CD4-positive, alpha-beta memory T cell (primary cell): ENCODE measurements around the gene TTC7B. TPM values are rescaled to one million over a fixed set of nuclear protein-coding genes. Genes with fewer than 3 reads are reported as not detected.
"Not testable (repeated sequence)": the region's sequence is repeated elsewhere in the genome, so short reads cannot be mapped to it uniquely, and the experiment has no call there.

Experiments
- CTCF ChIA-PET: fragments of 350-600 bp; sonication (Branson Sonifier 250); formaldehyde crosslinking; loops from one replicate; lab custom pipeline; 2021; ENCODE audit warnings: inconsistent platforms; ENCODE audit not compliant: partially characterized antibody; lab: Charles Lee
- POLR2A ChIA-PET: fragments of 350-600 bp; sonication (Branson Sonifier 250); formaldehyde crosslinking; loops from one replicate; lab custom pipeline; 2021; ENCODE audit not compliant: partially characterized antibody; lab: Charles Lee
- DNase-seq, 5 donors: peaks; one replicate each; pipeline versions ENCODE4 v3.0.0 to v3.0.0-alpha.2; 2020 to 2022; ENCODE audit warnings: mixed read lengths in 1 of 5
- H3K27ac ChIP-seq: one replicate; pipeline ENCODE4 v1.7.0; 2013; ENCODE audit warnings: low read depth, low read length
- H3K27me3 ChIP-seq: 2 replicates; pipeline ENCODE4 v1.7.0; 2013; ENCODE audit warnings: mild to moderate bottlenecking, low read length, moderate library complexity; ENCODE audit not compliant: insufficient read depth
- H3K36me3 ChIP-seq: 2 replicates; pipeline ENCODE4 v1.7.0; 2013; ENCODE audit warnings: mild to moderate bottlenecking, low read length, moderate library complexity; ENCODE audit not compliant: insufficient read depth
- H3K4me1 ChIP-seq: 2 replicates; pipeline ENCODE4 v1.7.0; 2013; ENCODE audit warnings: mild to moderate bottlenecking, low read length, moderate library complexity; ENCODE audit not compliant: insufficient read depth
- H3K4me3 ChIP-seq, 2 donors: one replicate each; pipeline ENCODE4 v1.7.0; 2013; ENCODE audit warnings: low read length in 2 of 2, mild to moderate bottlenecking in 1 of 2
- H3K9me3 ChIP-seq, 2 donors: one replicate each; pipeline ENCODE4 v1.7.0; 2013; ENCODE audit warnings: low read length in 2 of 2, control low read depth in 1 of 2; ENCODE audit not compliant: control insufficient read depth in 1 of 2
- H3K27ac Mint-ChIP-seq, 7 donors: one replicate each; pipeline ENCODE4 v1.8.0; 2020 to 2021; ENCODE audit warnings: mixed read lengths in 7 of 7, mild to moderate bottlenecking in 6 of 7, inconsistent platforms in 3 of 7, moderate library complexity in 3 of 7
- H3K27me3 Mint-ChIP-seq, 2 donors: one replicate each; pipeline ENCODE4 v1.8.0; 2020 to 2021; ENCODE audit warnings: mixed read lengths in 2 of 2
- H3K36me3 Mint-ChIP-seq, 2 donors: one replicate each; pipeline ENCODE4 v1.8.0; 2020 to 2021; ENCODE audit warnings: mixed read lengths in 2 of 2, inconsistent platforms in 1 of 2, mild to moderate bottlenecking in 1 of 2
- H3K4me1 Mint-ChIP-seq, 4 donors: one replicate each; pipeline ENCODE4 v1.8.0; 2020 to 2021; ENCODE audit warnings: mixed read lengths in 4 of 4, mild to moderate bottlenecking in 1 of 4
- H3K4me3 Mint-ChIP-seq, 8 donors: one replicate each; pipeline ENCODE4 v1.8.0; 2020 to 2021; ENCODE audit warnings: mixed read lengths in 8 of 8, mild to moderate bottlenecking in 7 of 8, moderate library complexity in 6 of 8, inconsistent platforms in 3 of 8
- H3K9me3 Mint-ChIP-seq, 8 donors: one replicate each; pipeline ENCODE4 v1.8.0; 2020 to 2021; ENCODE audit warnings: mixed read lengths in 8 of 8, mild to moderate bottlenecking in 5 of 8, inconsistent platforms in 3 of 8, moderate library complexity in 1 of 8
- intact Hi-C: fragments of 100-400 bp; cut with micrococcal nuclease; formaldehyde crosslinking; loops from one replicate; pipeline ENCODE4 v1.15.1; 2023
- polyA plus RNA-seq, 2 donors: library from polyadenylated mRNA; unstranded; fragments of 300-500 nt; fragmentation: Illumina TruSeq; gene quantifications; one replicate each; pipeline ENCODE4 v1.2.3, GENCODE V29; 2021
- total RNA-seq, 2 experiments: library from RNA; stranded (reverse); gene quantifications; one replicate each; pipeline ENCODE4 v1.2.3, GENCODE V29; 2021

The TTC7B gene
- total and polyA plus RNA-seq, 4 experiments from 2014 or later = 0.30 to 1.9 (median 1.5) TPM; not detected in 1

DNA sequence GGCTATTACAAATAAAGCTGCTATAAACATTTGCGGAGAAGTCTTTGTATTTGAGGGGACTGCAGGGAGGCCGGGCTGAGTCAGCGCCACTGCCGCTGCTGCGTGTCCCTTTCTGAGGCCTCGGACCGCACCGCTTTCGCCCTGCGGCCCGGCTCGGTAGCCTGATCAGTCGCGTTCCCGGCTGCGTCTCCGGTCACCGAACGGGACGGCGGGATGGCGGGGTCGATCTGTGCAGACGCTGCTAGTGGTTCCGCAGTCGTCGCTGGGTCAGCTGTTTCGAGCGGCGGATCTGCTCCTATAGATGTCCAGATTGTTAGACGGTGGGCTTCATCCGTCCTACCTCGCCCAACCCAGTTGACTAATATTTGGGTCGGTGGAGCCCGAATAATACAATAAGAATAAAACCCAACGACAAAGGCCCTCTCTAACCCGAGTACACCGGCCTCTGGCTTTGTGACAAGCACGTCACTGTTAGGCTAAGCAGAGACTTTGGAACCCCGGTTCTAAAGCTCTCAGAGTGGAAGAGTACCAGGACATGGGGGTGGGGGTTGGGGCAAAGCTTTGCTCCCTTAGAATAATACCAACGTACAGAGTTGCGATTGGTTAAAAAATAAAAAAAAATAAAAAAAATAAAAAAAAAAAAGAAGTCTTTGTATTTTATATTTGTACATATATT lies 290.7 kb downstream of the TTC7B start:
- H3K4me3 ChIP-seq, H3K27ac ChIP-seq, H3K27ac Mint-ChIP-seq, H3K4me3 Mint-ChIP-seq, H3K27me3 Mint-ChIP-seq, H3K4me1 Mint-ChIP-seq, H3K36me3 ChIP-seq, H3K9me3 ChIP-seq, DNase-seq, POLR2A ChIA-PET, H3K27me3 ChIP-seq, H3K36me3 Mint-ChIP-seq, H3K4me1 ChIP-seq, CTCF ChIA-PET, intact Hi-C loops: not testable (repeated sequence)
- peaks cover 0 to 17% (median 8%) of the 10 kb centered on the region in 8 donors for H3K9me3 Mint-ChIP-seq

DNA sequence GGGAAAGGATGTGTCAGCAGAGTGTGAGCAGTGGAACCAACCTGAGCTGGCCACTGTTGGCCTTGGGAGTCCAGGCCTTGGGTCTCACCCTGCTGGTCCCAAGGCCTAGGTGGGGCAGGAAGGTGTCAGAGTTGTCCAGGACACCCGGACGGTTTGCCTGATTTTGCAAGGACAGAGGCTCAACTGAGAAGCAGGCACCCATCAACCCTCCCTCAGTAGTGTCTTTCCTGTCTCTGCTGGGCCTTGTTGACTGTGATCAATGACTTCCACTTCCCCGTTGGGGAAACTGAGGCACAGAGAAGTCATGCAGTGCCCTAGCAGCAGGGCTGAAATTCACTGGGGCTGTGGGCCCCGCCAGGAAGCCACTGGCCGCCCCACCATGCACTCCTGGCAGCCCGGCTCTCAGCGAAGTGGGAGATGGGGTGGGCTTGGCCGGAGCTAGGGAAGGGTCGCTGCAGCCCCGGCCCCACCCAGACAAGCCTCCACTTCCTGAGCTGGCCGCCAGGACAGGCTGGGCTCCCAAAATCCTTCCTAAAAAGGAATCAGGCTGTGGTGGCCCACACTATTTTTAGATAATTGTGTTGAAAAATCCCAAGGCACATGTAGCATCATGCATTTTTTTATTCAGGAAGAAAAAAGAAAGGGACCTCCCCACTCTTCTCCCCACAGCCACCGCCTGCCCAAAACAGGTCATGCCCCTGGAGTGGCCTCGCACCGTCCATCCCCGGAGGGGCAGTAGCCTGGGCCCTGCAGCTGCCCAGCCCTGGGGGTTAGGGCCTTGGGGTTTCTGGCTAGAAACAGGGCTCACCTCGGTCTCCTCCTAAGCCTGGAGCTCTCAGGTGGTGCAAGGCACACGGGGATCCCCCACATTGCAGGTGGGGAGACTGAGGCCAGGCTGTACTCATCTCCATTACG lies 292.0 kb downstream of the TTC7B start:
- peaks cover 8 to 11% of the 10 kb centered on the region in 2 donors for H3K27me3 Mint-ChIP-seq
- peaks cover 0 to 17% (median 8%) of the 10 kb centered on the region in 8 donors for H3K9me3 Mint-ChIP-seq
- Histone ChIP-seq H3K27ac (no peak overlapping the region), H3K4me3 (no peak overlapping the region), H3K27me3 (no peaks in the 10 kb centered on the region), H3K36me3 (no peaks in the 10 kb centered on the region), H3K9me3 (peaks cover 0 to 3% of the 10 kb centered on the region in 2 donors), H3K4me1 (no peaks in the 10 kb centered on the region)
- POLR2A ChIA-PET = no interaction called here
- CTCF ChIA-PET = interaction anchor here (1.6 kb wide), 1 partner anchor 226 kb away, joined by 5 read pairs; no protein-coding TSS in a partner anchor
- no peaks in the 10 kb centered on the region for H3K36me3 Mint-ChIP-seq
- no peak for DNase-seq
- intact Hi-C loops = no loop called here
- no peaks in the 10 kb centered on the region for H3K4me1 Mint-ChIP-seq
- no peak overlapping the region for H3K27ac Mint-ChIP-seq
- no peak overlapping the region for H3K4me3 Mint-ChIP-seq

DNA sequence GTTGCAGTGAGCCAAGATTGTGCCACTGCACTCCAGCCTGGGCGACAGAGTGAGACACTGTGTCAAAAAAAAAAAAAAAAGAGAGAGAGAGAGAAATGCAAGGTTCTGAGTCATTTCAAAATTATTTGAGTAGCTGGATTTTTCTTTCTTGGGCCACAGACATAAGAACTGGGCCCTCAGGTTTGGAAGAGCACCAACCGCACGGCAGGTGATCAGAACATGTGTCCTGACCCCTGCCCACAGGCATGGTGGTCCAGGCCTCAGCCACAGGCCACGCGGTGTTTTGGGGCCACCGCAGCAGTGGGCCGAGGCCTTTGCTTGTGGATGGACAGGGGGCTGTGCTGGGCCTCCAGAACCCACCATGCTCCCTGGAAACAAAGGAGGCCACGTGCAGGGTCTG lies 292.7 kb downstream of the TTC7B start:
- intact Hi-C loops = no loop called here
- Histone ChIP-seq H3K36me3 (no peaks in the 10 kb centered on the region), H3K27ac (no peak overlapping the region), H3K9me3 (peaks cover 0 to 3% of the 10 kb centered on the region in 2 donors), H3K4me3 (no peak overlapping the region), H3K4me1 (no peaks in the 10 kb centered on the region), H3K27me3 (no peaks in the 10 kb centered on the region)
- H3K36me3 Mint-ChIP-seq = no peaks in the 10 kb centered on the region
- ChIA-PET POLR2A (no interaction called here), CTCF (interaction anchor here (1.6 kb wide), 1 partner anchor 225 kb away, joined by 5 read pairs; no protein-coding TSS in a partner anchor)
- H3K9me3 Mint-ChIP-seq = peaks cover 0 to 16% (median 8%) of the 10 kb centered on the region in 8 donors
- no peak overlapping the region for H3K27ac Mint-ChIP-seq
- no peaks in the 10 kb centered on the region for H3K4me1 Mint-ChIP-seq
- DNase-seq = no peak
- peaks cover 4 to 8% of the 10 kb centered on the region in 2 donors for H3K27me3 Mint-ChIP-seq
- no peak overlapping the region for H3K4me3 Mint-ChIP-seq

DNA sequence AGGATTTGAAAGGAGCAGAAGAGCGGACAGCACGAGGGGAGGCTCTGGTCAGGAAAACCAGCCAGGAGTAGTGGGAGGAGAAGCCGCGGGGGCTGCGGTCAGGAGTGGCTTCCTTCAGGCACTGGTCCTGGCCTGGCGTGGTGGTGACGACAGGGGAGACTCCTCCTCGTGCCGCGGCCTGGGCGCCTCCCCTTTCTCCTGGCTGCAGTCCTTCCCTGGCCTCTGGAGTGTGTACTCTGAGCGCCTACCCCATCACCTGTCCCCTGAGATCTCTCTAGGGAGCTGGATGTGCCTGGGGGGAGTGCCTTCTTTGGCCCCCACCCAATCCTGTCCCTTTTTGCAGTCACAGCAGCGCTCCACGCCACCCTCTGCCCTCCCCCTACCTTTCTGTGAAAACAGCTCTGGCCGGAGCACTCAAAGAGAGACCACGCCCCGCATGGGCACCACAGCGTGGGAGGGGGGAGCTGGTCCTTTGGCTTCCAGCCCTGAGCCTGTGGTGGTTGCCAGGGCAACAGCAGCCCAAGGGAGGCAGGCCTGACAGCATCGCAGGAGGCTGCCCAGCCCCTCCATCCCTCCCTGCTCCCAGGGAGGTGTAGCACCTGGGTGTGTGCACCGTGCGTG lies 293.5 kb downstream of the TTC7B start:
- Histone ChIP-seq H3K27me3 (no peaks in the 10 kb centered on the region), H3K27ac (no peak overlapping the region), H3K9me3 (peaks cover 0 to 3% of the 10 kb centered on the region in 2 donors), H3K4me3 (no peak overlapping the region), H3K36me3 (no peaks in the 10 kb centered on the region), H3K4me1 (no peaks in the 10 kb centered on the region)
- no peak for DNase-seq
- intact Hi-C loops = no loop called here
- Mint-ChIP-seq H3K27ac (no peak overlapping the region), H3K9me3 (peaks cover 0 to 13% (median 8%) of the 10 kb centered on the region in 8 donors), H3K27me3 (peaks cover 2 to 6% of the 10 kb centered on the region in 2 donors), H3K4me1 (no peaks in the 10 kb centered on the region), H3K36me3 (no peaks in the 10 kb centered on the region), H3K4me3 (no peak overlapping the region)
- CTCF ChIA-PET = interaction anchor here (1.6 kb wide), 1 partner anchor 224 kb away, joined by 5 read pairs; no protein-coding TSS in a partner anchor
- POLR2A ChIA-PET = no interaction called here

DNA sequence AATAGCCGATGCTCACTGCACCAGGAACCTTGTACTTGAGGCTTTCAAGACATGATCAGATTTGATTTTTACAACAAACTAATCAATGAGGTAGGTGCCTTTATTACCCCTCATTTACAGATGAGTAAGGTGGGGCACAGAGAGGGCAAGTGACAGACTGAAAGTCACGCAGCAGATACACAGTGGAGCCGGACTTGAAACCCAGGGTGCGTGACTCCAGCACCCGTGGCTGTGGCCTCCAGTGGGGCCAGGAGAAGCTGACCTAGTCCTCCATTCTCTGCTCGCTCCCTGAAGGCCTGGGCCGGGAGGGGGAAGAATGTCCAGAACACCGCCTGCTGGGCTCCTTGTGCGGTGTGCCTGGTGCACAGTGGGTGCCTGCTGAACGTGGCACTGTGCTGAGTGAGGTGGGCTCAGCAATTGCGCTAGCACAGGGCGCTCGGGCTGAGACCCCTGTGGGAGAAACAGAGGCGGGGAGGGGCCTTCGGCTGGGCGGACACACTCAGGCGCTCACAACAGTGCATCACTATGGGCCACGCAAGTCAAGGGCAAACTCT lies 294.2 kb downstream of the TTC7B start:
- Mint-ChIP-seq H3K27me3 (peaks cover 2 to 5% of the 10 kb centered on the region in 2 donors), H3K9me3 (peaks cover 0 to 10% (median 5%) of the 10 kb centered on the region in 8 donors), H3K4me1 (no peaks in the 10 kb centered on the region), H3K27ac (no peak overlapping the region), H3K4me3 (no peak overlapping the region), H3K36me3 (no peaks in the 10 kb centered on the region)
- no peak overlapping the region for H3K4me3 ChIP-seq
- DNase-seq = no peak
- intact Hi-C loops = no loop called here
- ChIA-PET CTCF (interaction anchor here (0.9 to 2.0 kb wide), 2 partner anchors 9 to 123 kb away, joined by 4 to 7 read pairs; no protein-coding TSS in a partner anchor), POLR2A (no interaction called here)
- H3K27ac ChIP-seq = no peak overlapping the region
- no peaks in the 10 kb centered on the region for H3K9me3 ChIP-seq
- H3K4me1 ChIP-seq = no peaks in the 10 kb centered on the region
- no peaks in the 10 kb centered on the region for H3K36me3 ChIP-seq
- no peaks in the 10 kb centered on the region for H3K27me3 ChIP-seq

DNA sequence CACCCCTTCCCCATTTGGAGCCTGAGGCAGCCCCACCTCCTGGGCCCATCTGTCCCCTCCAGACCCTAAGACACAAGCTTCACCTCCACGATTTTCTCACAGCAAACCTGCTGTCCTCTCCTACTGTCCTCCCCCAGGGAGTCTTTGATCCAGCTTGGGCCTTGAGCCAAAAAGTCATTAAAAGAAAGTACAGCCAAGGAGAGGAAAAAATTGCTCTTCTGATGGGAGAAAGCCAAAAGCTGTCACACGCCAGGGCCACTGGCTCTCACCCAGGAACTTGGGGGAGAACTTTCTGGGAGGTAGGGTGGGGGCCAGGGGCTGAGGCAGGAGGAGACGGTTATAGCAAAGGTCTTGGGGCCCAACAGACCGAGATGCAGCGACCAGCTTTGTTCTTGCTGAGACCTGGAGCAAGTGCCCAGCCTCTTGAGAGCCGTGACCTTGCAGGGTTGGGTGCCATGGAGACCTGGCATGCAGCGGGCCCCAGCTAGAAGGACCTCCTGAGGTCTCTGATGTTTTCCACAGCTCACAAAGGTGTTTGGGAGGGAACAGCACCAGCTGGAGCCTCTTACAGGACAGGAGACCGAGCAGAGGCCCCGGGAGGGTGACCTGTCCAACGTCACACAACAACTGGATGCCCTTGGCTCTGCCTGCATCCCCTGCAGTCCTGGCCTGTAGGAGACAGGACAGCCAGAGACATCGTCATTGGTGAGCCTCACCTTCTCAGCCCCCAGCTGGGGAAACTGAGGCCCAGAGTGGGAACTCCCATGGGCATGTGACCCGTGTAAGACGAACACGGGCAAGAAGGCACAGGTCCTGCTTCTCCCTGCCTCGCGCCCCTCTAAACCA lies 294.9 kb downstream of the TTC7B start:
- CTCF ChIA-PET = interaction anchor here (0.9 to 2.0 kb wide), 2 partner anchors 8 to 122 kb away, joined by 4 to 7 read pairs; no protein-coding TSS in a partner anchor
- no peaks in the 10 kb centered on the region for H3K4me1 ChIP-seq
- Mint-ChIP-seq H3K4me1 (no peaks in the 10 kb centered on the region), H3K27ac (no peak overlapping the region), H3K9me3 (peaks cover 0 to 4% (median 0%) of the 10 kb centered on the region in 8 donors), H3K4me3 (no peak overlapping the region), H3K36me3 (no peaks in the 10 kb centered on the region), H3K27me3 (peaks cover 2 to 5% of the 10 kb centered on the region in 2 donors)
- POLR2A ChIA-PET = no interaction called here
- H3K9me3 ChIP-seq = no peaks in the 10 kb centered on the region
- no peak for DNase-seq
- no peak overlapping the region for H3K27ac ChIP-seq
- H3K36me3 ChIP-seq = no peaks in the 10 kb centered on the region
- H3K27me3 ChIP-seq = no peaks in the 10 kb centered on the region
- intact Hi-C loops = no loop called here
- no peak overlapping the region for H3K4me3 ChIP-seq
